PC-3 (cell line): ENCODE data around the gene SATL1. TPM values are rescaled to one million over a fixed set of nuclear protein-coding genes. Genes with fewer than 3 reads are reported as not detected.
"Not testable (repeated sequence)": the region's sequence is repeated elsewhere in the genome, so short reads cannot be mapped to it uniquely, and the experiment has no call there.

Source experiments
- ATAC-seq: fragments of 200-7000 bp; cut with Tn5 transposase; 2 replicates; pipeline ENCODE4 v1.9.1; 2020; ENCODE audit warnings: mild to moderate bottlenecking, moderate library complexity
- BruUV-seq: library from RNA; stranded (reverse); fragments of 400-500 nt; replicated peaks from 2 replicates; lab custom pipeline; 2021; lab: Mats Ljungman, UMichigan
- CTCF ChIA-PET: fragments of 300-600 bp; sonication (Branson Sonifier 250); formaldehyde crosslinking; loops from one replicate; lab custom pipeline; 2022; ENCODE audit warnings: antibody characterized with exemption; lab: Charles Lee
- POLR2A ChIA-PET: fragments of 300-600 bp; sonication (Branson Sonifier 250); formaldehyde crosslinking; loops from one replicate; lab custom pipeline; 2022; ENCODE audit warnings: antibody characterized with exemption; ENCODE audit not compliant: unreplicated experiment; lab: Charles Lee
- DNase-seq: peaks from one replicate; pipeline ENCODE4 v3.0.0-alpha.2; 2015
- H2AFZ ChIP-seq: fragments of 300-600 bp; sonication (generic); 2 replicates; pipeline ENCODE4 v1.6.0; 2016; ENCODE audit warnings: antibody characterized with exemption, low read length
- H3F3A ChIP-seq: fragments of 300-600 bp; sonication (generic); one replicate; pipeline ENCODE4 v1.6.0; 2017; ENCODE audit warnings: antibody characterized with exemption, low read length, control low read depth, mild to moderate bottlenecking; ENCODE audit not compliant: unreplicated experiment
- H3K27ac ChIP-seq: fragments of 300-600 bp; sonication (generic); 2 replicates; pipeline ENCODE4 v1.5.1; 2016; ENCODE audit warnings: mild to moderate bottlenecking, low read length
- H3K27me3 ChIP-seq: fragments of 300-600 bp; sonication (generic); 2 replicates; pipeline ENCODE4 v1.6.1; 2016; ENCODE audit warnings: low read length, mixed read lengths
- H3K36me3 ChIP-seq: fragments of 300-600 bp; sonication (generic); 2 replicates; pipeline ENCODE4 v1.6.1; 2016; ENCODE audit warnings: low read depth, mixed run types, low read length, mixed read lengths
- H3K4me1 ChIP-seq: fragments of 300-600 bp; sonication (generic); 2 replicates; pipeline ENCODE4 v1.5.1; 2016; ENCODE audit warnings: low read length; ENCODE audit not compliant: insufficient read depth
- H3K4me2 ChIP-seq: fragments of 300-600 bp; sonication (generic); 2 replicates; pipeline ENCODE4 v1.6.0; 2016; ENCODE audit warnings: low read length
- H3K4me3 ChIP-seq: fragments of 300-600 bp; sonication (generic); 2 replicates; pipeline ENCODE4 v1.5.1; 2016; ENCODE audit warnings: mild to moderate bottlenecking, low read length, mixed read lengths
- H3K79me2 ChIP-seq: fragments of 300-600 bp; sonication (generic); 2 replicates; pipeline ENCODE4 v1.6.1; 2017; ENCODE audit warnings: low read length, mixed read lengths
- H3K9ac ChIP-seq: fragments of 300-600 bp; sonication (generic); 2 replicates; pipeline ENCODE4 v1.6.0; 2016; ENCODE audit warnings: mild to moderate bottlenecking, low read length
- H3K9me2 ChIP-seq: fragments of 300-600 bp; sonication (generic); replicated peaks from 2 replicates; pipeline ENCODE4 v1.6.1; 2016; ENCODE audit warnings: mixed run types, low read length, mixed read lengths
- H3K9me3 ChIP-seq: fragments of 300-600 bp; sonication (generic); 2 replicates; pipeline ENCODE4 v1.6.1; 2016; ENCODE audit warnings: low read length, mixed read lengths
- H4K20me1 ChIP-seq: fragments of 300-600 bp; sonication (generic); 2 replicates; pipeline ENCODE4 v1.6.1; 2016; ENCODE audit warnings: low read length, mixed read lengths
- EZH2 ChIP-seq: fragments of 300-600 bp; sonication (generic); IDR thresholded peaks from one replicate; pipeline ENCODE4 v1.6.1; 2017; ENCODE audit warnings: antibody characterized with exemption, mild to moderate bottlenecking, low read length; ENCODE audit not compliant: unreplicated experiment
- EZH2phosphoT487 ChIP-seq: fragments of 300-600 bp; sonication (generic); IDR thresholded peaks from 2 replicates; pipeline ENCODE4 v1.6.1; 2018; ENCODE audit warnings: mild to moderate bottlenecking, antibody characterized with exemption, low read length, borderline replicate concordance
- intact Hi-C: fragments of 100-400 bp; cut with micrococcal nuclease; formaldehyde crosslinking; loops from 2 replicates; pipeline ENCODE4 v1.9.0; 2023
- total RNA-seq: library from RNA; depleted of rRNA; stranded (reverse); fragments of >200 nt; gene quantifications from 2 replicates; pipeline ENCODE4 v1.2.3, GENCODE V29; 2014
- TF ChIP-seq, protein P1 (sequence below): fragments of 300-600 bp; sonication (generic); conservative IDR thresholded peaks from 2 replicates; pipeline ENCODE4 v1.5.1; 2017; ENCODE audit warnings: antibody characterized with exemption, low read depth, mild to moderate bottlenecking, low read length

SATL1 gene
- total RNA-seq, 1 experiment from 2014 or later, result not detected

DNA sequence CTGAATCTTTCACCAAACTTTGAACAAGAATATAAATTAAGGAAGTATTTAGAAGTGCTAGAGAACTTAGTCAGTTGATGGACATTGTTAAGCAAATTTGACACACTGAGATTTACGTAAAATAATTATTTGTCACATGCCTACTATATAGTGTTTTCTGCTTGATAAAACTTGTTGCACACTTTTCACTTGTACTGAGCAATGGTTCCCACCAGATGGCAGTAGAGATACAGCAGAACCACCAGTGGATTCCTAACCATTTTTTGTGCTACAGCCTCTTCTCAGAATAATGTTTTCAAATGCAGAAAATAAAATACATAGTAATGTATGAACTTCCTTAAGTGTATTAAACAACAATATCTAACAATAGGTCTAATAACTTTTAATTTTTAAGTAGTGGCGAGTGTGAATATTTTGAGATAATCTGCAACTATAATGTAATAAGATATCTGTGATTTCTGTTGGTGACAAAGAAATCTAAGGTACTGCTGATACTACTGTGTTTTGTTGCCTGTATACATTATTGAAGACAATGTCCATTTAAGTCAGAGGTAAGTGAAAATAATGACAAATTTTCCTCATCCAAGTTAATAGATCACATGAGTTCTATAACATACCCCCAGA lies 158.7 kb downstream of the SATL1 start:
- Histone ChIP-seq H3K9me3 (no peaks in the 10 kb centered on the region), H3K27me3 (no peaks in the 10 kb centered on the region), H3K36me3 (0 out of 2 replicates have a peak, but pooled peaks cover 4% of the 10 kb centered on the region), H3K79me2 (no peaks in the 10 kb centered on the region), H3K4me1 (no peaks in the 10 kb centered on the region), H3K9ac (no peak overlapping the region), H3K27ac (no peak overlapping the region), H3K9me2 (no peaks in the 10 kb centered on the region), H3K4me2 (no peak overlapping the region), H2AFZ (no peak overlapping the region), H3K4me3 (no peak overlapping the region), H3F3A (no peaks in the 10 kb centered on the region), H4K20me1 (no peaks in the 10 kb centered on the region)
- CTCF ChIA-PET, result interaction anchor here (0.6 kb wide), 1 partner anchor 82 kb away, joined by 3 read pairs; no protein-coding TSS in a partner anchor
- intact Hi-C loops, result no loop called here
- no TSS peak for BruUV-seq
- TF ChIP-seq, protein P1, sequence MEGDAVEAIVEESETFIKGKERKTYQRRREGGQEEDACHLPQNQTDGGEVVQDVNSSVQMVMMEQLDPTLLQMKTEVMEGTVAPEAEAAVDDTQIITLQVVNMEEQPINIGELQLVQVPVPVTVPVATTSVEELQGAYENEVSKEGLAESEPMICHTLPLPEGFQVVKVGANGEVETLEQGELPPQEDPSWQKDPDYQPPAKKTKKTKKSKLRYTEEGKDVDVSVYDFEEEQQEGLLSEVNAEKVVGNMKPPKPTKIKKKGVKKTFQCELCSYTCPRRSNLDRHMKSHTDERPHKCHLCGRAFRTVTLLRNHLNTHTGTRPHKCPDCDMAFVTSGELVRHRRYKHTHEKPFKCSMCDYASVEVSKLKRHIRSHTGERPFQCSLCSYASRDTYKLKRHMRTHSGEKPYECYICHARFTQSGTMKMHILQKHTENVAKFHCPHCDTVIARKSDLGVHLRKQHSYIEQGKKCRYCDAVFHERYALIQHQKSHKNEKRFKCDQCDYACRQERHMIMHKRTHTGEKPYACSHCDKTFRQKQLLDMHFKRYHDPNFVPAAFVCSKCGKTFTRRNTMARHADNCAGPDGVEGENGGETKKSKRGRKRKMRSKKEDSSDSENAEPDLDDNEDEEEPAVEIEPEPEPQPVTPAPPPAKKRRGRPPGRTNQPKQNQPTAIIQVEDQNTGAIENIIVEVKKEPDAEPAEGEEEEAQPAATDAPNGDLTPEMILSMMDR, result peak; percentile 73
- TF ChIP-seq EZH2phosphoT487, result no peak
- ATAC-seq (no peak), DNase-seq (peak; percentile 55)
- POLR2A ChIA-PET, result no interaction called here

DNA sequence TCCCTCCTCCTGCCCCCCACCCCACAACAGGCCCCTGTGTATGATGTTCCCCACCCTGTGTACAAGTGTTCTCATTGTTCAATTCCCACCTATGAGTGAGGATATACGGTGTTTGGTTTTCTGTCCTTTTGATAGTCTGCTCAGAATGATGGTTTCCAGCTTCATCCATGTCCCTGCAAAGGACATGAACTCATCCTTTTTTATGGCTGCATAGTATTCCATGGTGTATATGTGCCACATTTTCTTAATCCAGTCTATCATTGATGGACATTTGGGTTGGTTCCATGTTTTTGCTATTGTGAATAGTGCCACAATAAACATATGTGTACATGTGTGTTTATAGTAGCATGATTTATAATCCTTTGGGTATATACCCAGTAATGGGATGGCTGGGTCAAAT lies 166.3 kb downstream of the SATL1 start:
- POLR2A ChIA-PET, H3K9me3 ChIP-seq, H3K4me1 ChIP-seq, H3K36me3 ChIP-seq, DNase-seq, H3K4me3 ChIP-seq, ATAC-seq, BruUV-seq, H3K27me3 ChIP-seq, H3K4me2 ChIP-seq, intact Hi-C loops, H3K27ac ChIP-seq, H3K79me2 ChIP-seq, CTCF ChIA-PET, H3K9me2 ChIP-seq, H2AFZ ChIP-seq, H3K9ac ChIP-seq, H3F3A ChIP-seq, H4K20me1 ChIP-seq: not testable (repeated sequence)

DNA sequence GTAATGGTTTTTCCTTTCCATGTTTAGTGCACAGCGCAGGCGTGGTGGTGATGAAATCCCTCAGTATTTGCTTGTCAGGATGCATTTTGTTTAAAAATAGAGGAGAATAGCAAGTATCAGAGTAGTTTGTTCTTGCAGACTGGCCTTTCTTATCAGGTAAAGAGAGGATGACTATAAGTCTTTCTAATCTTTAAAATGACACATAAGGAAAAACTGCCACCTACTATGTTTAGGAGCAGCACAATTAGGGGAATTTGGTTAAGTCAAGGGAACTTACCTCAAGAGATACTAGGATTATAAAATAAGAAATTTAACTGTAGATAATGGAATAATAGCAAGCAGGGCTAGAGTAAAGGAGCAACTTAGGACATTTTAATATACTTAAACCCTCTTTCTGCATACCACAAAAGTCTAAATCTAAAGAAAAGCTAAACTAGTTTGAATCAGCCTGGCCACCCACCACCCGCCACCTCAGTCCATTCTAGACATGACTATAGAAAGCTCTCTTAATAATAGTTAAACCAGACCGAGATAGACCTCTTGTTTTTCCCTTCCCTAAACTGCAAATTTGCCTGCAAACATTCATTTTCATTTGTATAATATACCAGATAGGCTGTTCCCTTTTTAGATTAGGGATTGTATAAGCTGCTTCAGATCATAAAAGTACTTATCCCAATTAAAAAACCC lies 177.9 kb downstream of the SATL1 start:
- no peaks in the 10 kb centered on the region for H3K27me3 ChIP-seq
- TF ChIP-seq, protein P1, result no peak
- no peak for TF ChIP-seq EZH2phosphoT487
- TF ChIP-seq EZH2, result no peak
- intact Hi-C loops, result no loop called here
- no peaks in the 10 kb centered on the region for H3K9me2 ChIP-seq
- ChIA-PET CTCF (no interaction called here), POLR2A (no interaction called here)
- H3K4me2 ChIP-seq, result no peak overlapping the region
- H3K4me1 ChIP-seq, result no peaks in the 10 kb centered on the region
- no peak overlapping the region for H3K27ac ChIP-seq
- H2AFZ ChIP-seq, result no peak overlapping the region
- H3K9me3 ChIP-seq, result no peaks in the 10 kb centered on the region
- no peaks in the 10 kb centered on the region for H4K20me1 ChIP-seq
- H3K4me3 ChIP-seq, result no peak overlapping the region
- H3K36me3 ChIP-seq, result peaks cover 6% of the 10 kb centered on the region; the same call in 1 of the 2 replicates
- no peaks in the 10 kb centered on the region for H3K79me2 ChIP-seq
- no peak for DNase-seq
- no TSS peak for BruUV-seq
- H3K9ac ChIP-seq, result no peak overlapping the region
- no peak for ATAC-seq
- no peaks in the 10 kb centered on the region for H3F3A ChIP-seq
